ENCODE measurements around the gene PKNOX2. TPM values are rescaled to one million over a fixed set of nuclear protein-coding genes. Genes with fewer than 3 reads are reported as not detected.
A peak's percentile ranks its signal among the peaks of the same experiment; 100 is the strongest.

The PKNOX2 gene
- total and polyA plus RNA-seq, 10 donors, result 0.80 to 8.9 (median 3.5) TPM

DNA sequence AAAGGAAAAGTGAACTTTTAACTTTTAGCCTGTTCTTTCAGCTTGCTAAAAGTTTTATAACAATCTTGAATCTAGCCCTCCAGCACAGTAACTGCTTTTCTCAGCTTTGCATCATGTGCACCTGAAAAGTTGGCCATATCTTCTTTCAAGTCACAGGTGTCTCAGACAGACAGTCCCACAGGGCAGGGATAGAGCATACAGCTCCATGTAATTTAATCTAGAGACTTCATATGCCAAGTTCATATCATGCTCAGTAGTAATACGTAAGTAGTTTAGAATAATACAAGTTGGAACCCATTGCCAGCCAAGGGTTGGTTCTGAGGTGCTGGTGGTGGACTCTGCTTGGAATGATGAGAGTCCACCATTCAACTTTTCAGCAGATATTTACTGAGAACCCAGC lies 68.6 kb downstream of the PKNOX2 start:
- H3K4me3 ChIP-seq, result no peak overlapping the region
- no peaks in the 10 kb centered on the region for H3K36me3 ChIP-seq
- intact Hi-C loops (cut with DNase I; ENCODE audit: low total_unique reads), result no loop called here
- peaks cover 0 to 8% (median 0%) of the 10 kb centered on the region in 7 donors for H3K27me3 ChIP-seq (replicated peaks in 1 of 7)
- 83 to 96% (median 90%) methylated on average over 1 of the region's 1 CpG for WGBS, 5 donors
- no peak for DNase-seq
- peaks cover 0 to 18% (median 7%) of the 10 kb centered on the region in 6 donors for H3K4me1 ChIP-seq
- no peak for TF ChIP-seq POLR2A (IDR thresholded peaks at IDR 0.05)
- no peak for TF ChIP-seq POLR2AphosphoS5 (IDR thresholded peaks at IDR 0.05)
- TF ChIP-seq, protein P1, sequence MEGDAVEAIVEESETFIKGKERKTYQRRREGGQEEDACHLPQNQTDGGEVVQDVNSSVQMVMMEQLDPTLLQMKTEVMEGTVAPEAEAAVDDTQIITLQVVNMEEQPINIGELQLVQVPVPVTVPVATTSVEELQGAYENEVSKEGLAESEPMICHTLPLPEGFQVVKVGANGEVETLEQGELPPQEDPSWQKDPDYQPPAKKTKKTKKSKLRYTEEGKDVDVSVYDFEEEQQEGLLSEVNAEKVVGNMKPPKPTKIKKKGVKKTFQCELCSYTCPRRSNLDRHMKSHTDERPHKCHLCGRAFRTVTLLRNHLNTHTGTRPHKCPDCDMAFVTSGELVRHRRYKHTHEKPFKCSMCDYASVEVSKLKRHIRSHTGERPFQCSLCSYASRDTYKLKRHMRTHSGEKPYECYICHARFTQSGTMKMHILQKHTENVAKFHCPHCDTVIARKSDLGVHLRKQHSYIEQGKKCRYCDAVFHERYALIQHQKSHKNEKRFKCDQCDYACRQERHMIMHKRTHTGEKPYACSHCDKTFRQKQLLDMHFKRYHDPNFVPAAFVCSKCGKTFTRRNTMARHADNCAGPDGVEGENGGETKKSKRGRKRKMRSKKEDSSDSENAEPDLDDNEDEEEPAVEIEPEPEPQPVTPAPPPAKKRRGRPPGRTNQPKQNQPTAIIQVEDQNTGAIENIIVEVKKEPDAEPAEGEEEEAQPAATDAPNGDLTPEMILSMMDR (IDR thresholded peaks at IDR 0.05 in 8 of 11, conservative IDR thresholded peaks at IDR 0.05 in 3 of 11), result no peak
- no peaks in the 10 kb centered on the region for H3K9me3 ChIP-seq
- no peak overlapping the region for H3K27ac ChIP-seq

- Histone ChIP-seq H3K27ac (no peak overlapping the region), H3K4me1 (peaks cover 0 to 18% (median 7%) of the 10 kb centered on the region in 6 donors), H3K36me3 (no peaks in the 10 kb centered on the region), H3K4me3 (no peak overlapping the region), H3K9me3 (no peaks in the 10 kb centered on the region), H3K27me3 (replicated peaks in 1 of 7) (peaks cover 0 to 8% (median 0%) of the 10 kb centered on the region in 7 donors)
- no peak for DNase-seq
- WGBS, 5 donors, result 65 to 83% (median 76%) methylated on average over 8 of the region's 8 CpGs
- TF ChIP-seq POLR2A (IDR thresholded peaks at IDR 0.05) (no peak), POLR2AphosphoS5 (IDR thresholded peaks at IDR 0.05) (no peak)
- TF ChIP-seq, protein P1 (IDR thresholded peaks at IDR 0.05 in 8 of 11, conservative IDR thresholded peaks at IDR 0.05 in 3 of 11), result no peak
- intact Hi-C loops (cut with DNase I; ENCODE audit: low total_unique reads), result no loop called here
Observed at GRCh38 chr11:125233736-125234275, 69.3 kb downstream of the PKNOX2 start.

DNA sequence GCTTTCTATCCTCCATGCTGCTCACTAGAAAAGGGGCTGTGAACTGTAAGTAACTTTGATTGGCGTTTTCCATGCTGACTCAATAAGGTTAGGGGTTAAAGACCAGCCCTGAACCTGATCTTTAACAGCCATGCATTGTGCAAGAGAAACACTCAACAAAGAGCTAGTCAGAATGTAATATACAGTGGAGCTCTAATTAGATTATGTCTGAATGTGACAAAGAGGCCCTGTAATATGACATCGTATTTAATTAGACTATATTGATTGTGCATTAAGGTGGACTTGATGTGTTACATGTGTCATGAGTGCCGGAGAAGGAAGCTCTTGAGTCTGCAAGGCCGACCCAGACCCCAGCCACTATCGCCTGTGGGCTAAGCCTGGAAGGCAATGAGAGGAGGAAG lies 70.5 kb downstream of the PKNOX2 start:
- no peak for DNase-seq
- intact Hi-C loops (cut with DNase I; ENCODE audit: low total_unique reads), result no loop called here
- H3K27me3 ChIP-seq (replicated peaks in 1 of 7), result peaks cover 0 to 15% (median 0%) of the 10 kb centered on the region in 7 donors
- H3K4me1 ChIP-seq, result peaks cover 0 to 26% (median 7%) of the 10 kb centered on the region in 6 donors
- peak overlapping the region in 1 of 8 donors; percentile 1 for H3K27ac ChIP-seq
- H3K9me3 ChIP-seq, result no peaks in the 10 kb centered on the region
- WGBS, 5 donors, result 36 to 49% (median 43%) methylated on average over 5 of the region's 5 CpGs
- no peaks in the 10 kb centered on the region for H3K36me3 ChIP-seq
- TF ChIP-seq POLR2AphosphoS5 (IDR thresholded peaks at IDR 0.05) (no peak), POLR2A (IDR thresholded peaks at IDR 0.05) (no peak)
- TF ChIP-seq, protein P1 (IDR thresholded peaks at IDR 0.05 in 8 of 11, conservative IDR thresholded peaks at IDR 0.05 in 3 of 11), result no peak
- H3K4me3 ChIP-seq, result no peak overlapping the region

DNA sequence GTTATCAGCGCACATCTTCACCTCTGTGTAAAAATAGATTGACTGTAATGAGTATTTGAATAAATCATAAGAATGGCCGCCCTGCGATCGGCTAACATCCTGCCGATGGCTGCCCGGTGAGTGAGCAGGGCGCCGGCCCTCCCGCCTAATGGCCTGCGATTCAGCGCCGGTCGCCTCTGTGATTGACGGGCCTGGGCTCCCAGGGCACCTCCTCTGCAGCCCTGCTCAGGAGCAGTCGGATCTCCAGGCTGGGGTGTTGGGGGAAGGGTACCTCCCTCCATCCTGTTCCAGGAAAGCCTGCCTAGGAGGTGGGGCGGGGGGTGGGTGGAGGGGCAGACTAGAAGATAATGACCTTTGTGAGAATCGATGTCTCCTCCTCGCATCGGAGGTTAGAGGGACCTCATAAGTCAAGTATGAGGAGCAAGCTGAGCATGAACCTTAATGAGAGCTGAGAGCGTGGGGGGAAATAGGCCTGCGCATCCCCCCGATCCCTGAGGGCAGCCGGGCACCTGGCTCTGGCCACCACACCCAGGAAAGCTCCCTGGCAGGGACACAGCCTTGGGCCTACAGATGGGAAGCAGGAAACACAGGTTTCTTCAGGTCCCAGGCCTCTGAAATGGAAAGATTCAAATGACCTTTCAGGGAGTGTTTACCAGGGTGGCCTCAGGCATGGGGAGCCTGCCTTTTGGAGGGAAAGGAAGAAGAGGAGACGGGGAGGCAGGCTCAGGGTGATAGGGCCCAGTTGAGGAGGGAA lies 71.7 kb downstream of the PKNOX2 start:
- Histone ChIP-seq H3K4me3 (no peak overlapping the region), H3K4me1 (peaks cover 0 to 26% (median 7%) of the 10 kb centered on the region in 6 donors), H3K27ac (no peak overlapping the region), H3K9me3 (no peaks in the 10 kb centered on the region), H3K36me3 (no peaks in the 10 kb centered on the region), H3K27me3 (replicated peaks in 1 of 7) (peaks cover 0 to 18% (median 0%) of the 10 kb centered on the region in 7 donors)
- no peak for DNase-seq
- intact Hi-C loops (cut with DNase I; ENCODE audit: low total_unique reads), result no loop called here
- 78 to 82% (median 82%) methylated on average over 19 to 24 of the region's 24 CpGs for WGBS, 5 donors
- TF ChIP-seq, protein P1 (IDR thresholded peaks at IDR 0.05 in 8 of 11, conservative IDR thresholded peaks at IDR 0.05 in 3 of 11), result no peak
- no peak for TF ChIP-seq POLR2A (IDR thresholded peaks at IDR 0.05)
- TF ChIP-seq POLR2AphosphoS5 (IDR thresholded peaks at IDR 0.05), result no peak
